Sigmoid colon (tissue), 3 donors: Measurements from ENCODE around the gene DENND5B.

ENCODE experiments used
- CTCF ChIP-seq, 4 experiments: fragments of 450-650 bp in 3 of 4; fragments of 200-600 bp in 1 of 4; IDR thresholded peaks; one replicate each; pipeline ENCODE4 v1.5.1; 2016 to 2019; ENCODE audit warnings: antibody characterized with exemption in 4 of 4, mild to moderate bottlenecking in 3 of 4, moderate library complexity in 2 of 4
- POLR2A ChIP-seq, 2 donors: fragments of 450-650 bp; IDR thresholded peaks; one replicate each; pipeline ENCODE4 v1.6.1; 2016; ENCODE audit warnings: antibody characterized with exemption in 2 of 2, mild to moderate bottlenecking in 2 of 2, moderate library complexity in 2 of 2

DNA sequence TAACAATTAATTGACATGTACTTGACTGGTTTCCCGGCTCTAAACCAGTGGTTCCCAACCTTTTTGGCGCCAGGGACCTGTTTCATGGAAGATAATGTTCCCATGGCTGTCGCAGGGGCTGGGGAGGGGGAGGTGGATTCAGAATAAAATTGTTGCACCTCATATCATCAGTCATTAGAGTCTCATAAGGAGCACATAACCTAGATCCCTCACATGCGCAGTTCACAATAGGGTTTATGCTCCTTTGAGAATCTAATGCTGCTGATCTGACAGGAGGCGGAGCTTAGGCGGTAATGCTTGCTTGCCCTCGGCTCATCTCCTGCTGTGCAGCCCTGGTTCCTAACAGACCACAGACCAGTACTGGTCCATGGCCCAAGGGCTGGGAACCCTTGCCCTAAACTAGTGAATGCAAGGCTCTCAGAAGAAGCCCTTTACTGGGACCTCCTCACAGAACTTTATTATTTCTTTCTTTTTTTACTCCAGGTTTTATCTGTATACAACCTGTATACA, 178.6 kb downstream of the DENND5B start:
- TF ChIP-seq POLR2A (IDR thresholded peaks at IDR 0.05) = no peak
- no peak for TF ChIP-seq CTCF (IDR thresholded peaks at IDR 0.05)
